ENCODE results near the gene CHAMP1.
A peak's percentile ranks its signal among the peaks of the same experiment; 100 is the strongest.

Gene CHAMP1

GRCh38 chr13:114298866-114299265 is 15.4 kb upstream of the CHAMP1 start:
- DNase-seq (ENCODE audit: low spot score), result no peak

GRCh38 chr13:114299604-114300305 is 14.5 kb upstream of the CHAMP1 start:
- no peak for DNase-seq (ENCODE audit: low spot score)

- DNase-seq (ENCODE audit: low spot score), result no peak
Observed at GRCh38 chr13:114303700-114304327, 10.5 kb upstream of the CHAMP1 start.

GRCh38 chr13:114304346-114305034 is 9.8 kb upstream of the CHAMP1 start:
- DNase-seq (ENCODE audit: low spot score), result no peak

- no peak for DNase-seq (ENCODE audit: low spot score)
Observed at GRCh38 chr13:114309086-114309485, 5.2 kb upstream of the CHAMP1 start.

- no peak for DNase-seq (ENCODE audit: low spot score)
Observed at GRCh38 chr13:114309806-114310410, 4.4 kb upstream of the CHAMP1 start.

GRCh38 chr13:114310956-114311355 is 3.3 kb upstream of the CHAMP1 start:
- DNase-seq (ENCODE audit: low spot score), result no peak

GRCh38 chr13:114311387-114311786 is 2.9 kb upstream of the CHAMP1 start:
- DNase-seq (ENCODE audit: low spot score), result no peak

GRCh38 chr13:114311908-114312307 is 2.4 kb upstream of the CHAMP1 start:
- peak; percentile 39 for DNase-seq (ENCODE audit: low spot score)

GRCh38 chr13:114313061-114313860 is 1.0 kb upstream of the CHAMP1 start:
- no peak for DNase-seq (ENCODE audit: low spot score)

- no peak for DNase-seq (ENCODE audit: low spot score)
Observed at GRCh38 chr13:114315074-114315785, 927 bp downstream of the CHAMP1 start.

GRCh38 chr13:114318624-114319023 is 4.3 kb downstream of the CHAMP1 start:
- DNase-seq (ENCODE audit: low spot score), result no peak

GRCh38 chr13:114319441-114319913 is 5.2 kb downstream of the CHAMP1 start:
- DNase-seq (ENCODE audit: low spot score), result peak; percentile 73

GRCh38 chr13:114320065-114320464 is 5.8 kb downstream of the CHAMP1 start:
- DNase-seq (ENCODE audit: low spot score), result no peak

- DNase-seq (ENCODE audit: low spot score), result no peak
Observed at GRCh38 chr13:114321256-114321655, 7.0 kb downstream of the CHAMP1 start.

- DNase-seq (ENCODE audit: low spot score), result no peak
Observed at GRCh38 chr13:114323349-114323748, 9.0 kb downstream of the CHAMP1 start.

- no peak for DNase-seq (ENCODE audit: low spot score)
Observed at GRCh38 chr13:114324334-114324733, 10.0 kb downstream of the CHAMP1 start.

- DNase-seq (ENCODE audit: low spot score), result no peak
Observed at GRCh38 chr13:114325729-114326128, 11.4 kb downstream of the CHAMP1 start.

GRCh38 chr13:114328034-114328433 is 13.7 kb downstream of the CHAMP1 start:
- DNase-seq (ENCODE audit: low spot score), result no peak

- DNase-seq (ENCODE audit: low spot score), result no peak
Observed at GRCh38 chr13:114328595-114328994, 14.3 kb downstream of the CHAMP1 start.

- no peak for DNase-seq (ENCODE audit: low spot score)
Observed at GRCh38 chr13:114330086-114330485, 15.8 kb downstream of the CHAMP1 start.

All from GM03348 (cell line).